ENCODE data around the gene NEK4. TPM values are rescaled to one million over a fixed set of nuclear protein-coding genes. Genes with fewer than 3 reads are reported as not detected.

NEK4 gene
- total RNA-seq, 1 experiment from 2014 or later = 36.2 TPM

GRCh38 chr3:52793702-52794611 lies 23.2 kb upstream of the NEK4 start:
- DNase-seq (ENCODE audit: low read depth, low spot score) (no peak), ATAC-seq (no peak)
- Histone ChIP-seq H2AFZ (ENCODE audit: low read depth, low read length, poor library complexity, severe bottlenecking) (no peak overlapping the region), H3K4me1 (ENCODE audit: control insufficient read depth in 1 of 2, insufficient read depth in 2 of 2, low read length in 2 of 2) (peaks cover 0 to 4% of the 10 kb centered on the region in 2 experiments; a peak in 1 of 4 replicates), H3K4me3 (replicated peaks in 1 of 2; ENCODE audit: low read depth in 1 of 2, low read length in 2 of 2) (no peak overlapping the region), H4K20me1 (ENCODE audit: insufficient read depth) (no peaks in the 10 kb centered on the region), H3K4me2 (ENCODE audit: low read length) (no peak overlapping the region), H3K79me2 (ENCODE audit: insufficient read depth, low read length) (no peaks in the 10 kb centered on the region), H3K36me3 (ENCODE audit: control insufficient read depth in 1 of 2, insufficient read depth in 2 of 2, low read length in 2 of 2) (no peaks in the 10 kb centered on the region), H3K9ac (ENCODE audit: low read length) (no peak overlapping the region), H3K9me2 (ENCODE audit: insufficient read depth) (no peaks in the 10 kb centered on the region), H3K9me3 (ENCODE audit: control insufficient read depth in 1 of 2, insufficient read depth in 1 of 2, low read depth in 1 of 2, low read length in 2 of 2) (no peaks in the 10 kb centered on the region), H3K27ac (ENCODE audit: low read depth, low read length) (no peak overlapping the region), H3K27me3 (ENCODE audit: insufficient read depth, low read length) (no peaks in the 10 kb centered on the region)
- intact Hi-C loops (cut with micrococcal nuclease) = no loop called here
- POLR2A ChIA-PET = no interaction called here
- CTCF ChIA-PET = no interaction called here
- RAD21 ChIA-PET (ENCODE audit: low non-redundant PET in 1 of 2, low total read pairs in 2 of 2, uncharacterized antibody in 2 of 2, unreplicated experiment in 2 of 2) = no interaction called here
- TF ChIP-seq TCF7L2 (IDR thresholded peaks at IDR 0.05; ENCODE audit: borderline replicate concordance, extremely low read depth, insufficient read depth, insufficient read length) (no peak), JUND (IDR thresholded peaks at IDR 0.05) (no peak), REST (IDR thresholded peaks at IDR 0.05; ENCODE audit: low read depth) (no peak)
- no TSS peak for BruUV-seq (replicated peaks)
